HG03521 (cell line): ENCODE data around the gene DRGX.
A peak's percentile ranks its signal among the peaks of the same experiment; 100 is the strongest.

Experiments used
- ATAC-seq: cut with Tn5 transposase; IDR thresholded peaks from one replicate; pipeline ENCODE4 v1.9.1; 2021; ENCODE audit warnings: mild to moderate bottlenecking, moderate library complexity; ENCODE audit not compliant: unreplicated experiment

Gene DRGX

DNA sequence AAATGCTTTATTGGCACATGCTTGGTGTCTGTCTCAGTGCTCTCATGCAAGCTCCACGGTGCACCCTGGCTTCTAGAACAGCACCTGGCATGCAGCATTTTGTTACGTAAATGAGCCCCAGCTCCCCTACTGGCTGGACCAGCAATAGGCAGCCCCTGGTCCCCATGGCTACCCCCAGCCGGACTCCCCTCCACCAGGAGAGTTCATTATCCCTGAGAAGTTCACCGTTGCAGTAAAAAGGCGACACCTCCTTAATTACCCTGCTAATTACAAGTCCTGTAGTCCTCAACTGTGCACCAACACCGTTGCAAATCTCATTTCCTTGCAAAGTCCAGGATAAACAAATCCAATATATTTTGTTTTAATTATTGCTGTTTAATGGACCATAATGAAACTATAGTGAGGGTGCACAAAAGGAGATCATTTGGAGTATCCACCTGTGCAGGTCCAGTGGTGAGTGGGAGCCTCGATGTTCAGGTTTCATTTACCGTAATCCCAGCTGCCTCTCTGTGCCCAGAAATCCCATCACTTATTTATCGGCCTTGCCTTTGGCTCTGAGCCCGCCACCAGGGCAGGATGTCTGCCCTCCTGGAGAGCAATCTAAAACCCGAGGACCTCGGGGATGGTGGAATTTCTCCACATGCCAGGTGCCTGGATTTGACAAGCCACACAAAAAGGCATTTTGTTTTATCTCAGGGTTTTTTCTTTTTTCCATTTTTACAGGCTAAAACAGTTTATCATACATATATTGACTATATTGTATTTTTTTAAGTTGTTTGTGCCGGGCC lies 12.8 kb upstream of the DRGX start:
- no peak for ATAC-seq

DNA sequence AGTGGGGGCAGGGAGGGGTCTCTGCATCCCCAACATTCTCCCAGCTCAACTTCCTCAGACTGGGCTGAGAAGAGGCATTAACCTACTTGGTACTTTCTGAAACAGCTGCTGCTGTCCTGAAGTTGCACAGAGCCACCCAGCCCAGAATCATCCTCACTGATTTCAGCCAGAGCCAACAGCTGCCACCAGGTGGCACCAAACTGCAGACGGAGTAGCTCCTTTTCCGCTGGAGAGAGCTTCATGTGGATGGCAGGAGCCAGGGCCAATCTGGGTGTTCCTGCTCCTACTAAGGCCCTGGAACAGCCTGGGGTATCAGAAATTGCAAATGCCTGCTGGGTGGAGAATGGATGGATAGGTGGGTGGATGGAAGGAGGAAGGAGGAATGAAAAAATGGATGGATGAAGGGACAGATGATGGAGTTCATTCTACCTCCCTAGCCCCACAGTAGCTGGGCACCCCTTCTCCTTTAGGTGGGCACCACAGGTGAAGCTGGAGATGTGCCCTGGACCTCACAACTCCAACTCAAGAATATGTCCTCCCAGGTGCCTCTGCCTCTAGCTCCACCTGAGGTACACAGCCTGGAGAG lies 11.8 kb upstream of the DRGX start:
- no peak for ATAC-seq

- ATAC-seq, result no peak
Observed at GRCh38 chr10:49407151-49407550, 11.3 kb upstream of the DRGX start.

- ATAC-seq, result no peak
Observed at GRCh38 chr10:49404321-49404878, 8.5 kb upstream of the DRGX start.

GRCh38 chr10:49403363-49403762 lies 7.5 kb upstream of the DRGX start:
- ATAC-seq, result no peak

DNA sequence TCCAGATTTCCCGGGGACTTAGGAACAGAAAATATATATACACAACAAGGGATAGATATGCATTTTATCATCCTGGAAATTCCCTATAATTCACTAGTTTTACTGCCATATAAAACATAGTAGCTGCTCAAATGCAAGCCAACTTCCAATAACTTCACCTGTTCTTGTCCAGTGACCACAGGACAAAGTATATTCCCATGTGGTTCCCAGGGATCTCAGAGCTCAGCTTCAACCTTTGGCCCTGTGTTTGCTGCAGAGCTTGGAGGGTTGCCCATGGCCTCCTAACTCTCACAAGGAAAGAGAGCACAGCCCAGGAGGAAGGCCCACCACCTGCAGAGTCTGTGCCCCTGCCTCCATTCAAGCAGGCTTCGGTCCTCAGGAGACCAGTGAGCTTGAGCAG lies 4.5 kb upstream of the DRGX start:
- no peak for ATAC-seq

DNA sequence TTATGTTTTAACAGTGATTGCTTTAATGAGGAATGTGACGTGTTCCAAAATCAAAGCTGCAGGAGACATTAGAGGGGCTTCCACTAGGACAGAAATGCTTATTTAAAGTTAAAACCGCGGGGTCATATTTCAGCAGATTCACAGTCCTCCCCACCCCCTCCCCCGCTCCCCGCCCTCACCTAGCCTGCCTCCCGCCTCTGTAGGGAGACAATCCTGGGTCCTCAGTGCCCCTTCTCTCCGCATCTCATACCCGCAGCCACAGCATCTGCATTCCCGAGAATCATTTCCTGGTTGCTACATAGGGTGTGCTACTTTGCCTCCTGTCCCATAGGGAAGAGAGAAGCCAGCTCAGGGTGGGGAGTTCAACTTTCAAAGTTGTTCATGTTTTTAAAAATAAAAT lies 3.1 kb upstream of the DRGX start:
- ATAC-seq, result no peak

DNA sequence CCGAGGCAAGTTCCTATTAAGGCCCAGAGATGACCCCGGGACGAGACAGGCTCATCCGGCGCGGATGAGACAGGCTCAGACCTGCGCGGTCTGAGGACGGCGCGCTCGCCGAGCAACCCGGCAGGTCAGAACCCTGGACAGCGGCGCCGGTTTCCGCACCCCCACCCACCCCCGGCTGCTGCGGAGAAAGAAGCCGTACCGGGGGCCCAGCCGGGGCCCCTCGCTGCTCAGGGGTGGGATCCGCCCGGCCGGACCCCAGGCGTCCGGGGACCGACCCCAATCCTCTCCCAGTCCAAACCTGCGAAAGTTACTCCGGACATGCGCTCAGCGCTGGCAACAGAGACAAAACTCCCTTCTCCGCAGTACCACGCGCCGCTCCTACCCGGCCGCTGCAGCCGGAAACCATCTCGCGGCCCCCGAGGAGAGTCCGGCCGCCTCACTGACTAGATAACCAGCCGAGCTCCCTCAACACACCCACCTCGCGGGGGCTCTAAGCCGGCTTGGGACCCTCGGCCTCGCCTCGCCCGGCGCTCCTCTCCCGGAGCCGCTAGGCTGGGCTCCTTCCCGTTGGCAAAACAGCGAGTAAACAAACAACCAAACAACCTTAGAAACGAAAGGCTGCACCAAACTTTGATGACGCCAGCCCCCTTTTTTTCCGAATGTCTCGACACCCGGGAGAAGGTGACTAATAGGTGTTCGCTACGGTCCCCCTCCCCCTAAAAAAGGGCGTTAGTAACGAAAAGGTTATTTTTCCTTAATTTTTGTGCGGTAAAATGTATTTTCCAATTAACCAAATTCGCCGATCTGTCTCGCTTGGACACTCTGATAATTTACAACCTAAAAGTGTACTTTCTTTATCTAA lies 2.3 kb upstream of the DRGX start:
- peak; percentile 61 for ATAC-seq

DNA sequence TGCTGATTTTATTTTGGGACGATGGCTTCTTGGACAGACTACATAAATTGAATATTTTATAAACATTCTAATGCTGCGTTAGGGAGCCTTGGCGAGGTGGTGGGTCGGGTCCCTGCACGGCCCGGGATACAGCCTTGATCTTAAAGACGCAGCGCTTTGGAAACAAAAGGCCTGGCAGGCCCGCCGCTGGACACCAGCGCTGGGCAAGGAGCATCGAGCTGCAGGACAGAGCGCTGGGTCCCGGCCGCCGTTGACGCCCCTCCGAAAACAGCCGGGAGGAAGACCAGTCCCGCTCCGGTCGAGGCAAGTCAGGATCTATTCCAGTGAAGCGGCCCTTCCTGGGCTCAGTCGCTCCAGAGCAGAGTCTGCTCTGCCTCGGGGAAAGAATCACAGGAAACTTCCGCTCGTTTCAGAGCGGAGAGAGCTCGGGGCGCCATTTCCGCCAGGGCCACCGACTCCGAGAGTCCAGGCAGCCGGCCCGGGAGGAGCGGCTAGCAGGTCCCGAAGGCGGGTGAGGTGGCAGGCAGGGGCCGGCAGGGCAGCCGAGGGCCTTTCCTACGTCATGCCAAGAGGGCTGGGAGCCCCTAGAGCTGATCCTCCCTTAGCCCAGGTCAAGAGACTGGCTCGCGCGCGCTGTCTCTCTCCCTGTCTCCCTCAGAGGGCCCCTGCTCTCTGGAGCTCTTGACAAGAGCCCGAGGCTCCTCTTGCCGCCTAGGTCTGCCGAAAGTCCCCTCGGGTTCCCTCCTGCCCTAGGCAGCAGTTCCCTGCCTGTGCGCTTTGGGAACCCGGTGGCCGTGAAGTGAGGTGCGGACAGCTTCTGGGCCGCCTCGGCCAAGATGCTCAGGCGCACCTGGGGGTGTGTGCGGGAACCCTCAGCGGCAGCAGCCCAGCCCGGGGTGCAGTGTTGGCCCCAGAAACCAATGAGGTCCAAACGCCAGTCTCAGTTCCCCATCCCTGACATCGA lies 1.4 kb upstream of the DRGX start:
- ATAC-seq, result no peak

DNA sequence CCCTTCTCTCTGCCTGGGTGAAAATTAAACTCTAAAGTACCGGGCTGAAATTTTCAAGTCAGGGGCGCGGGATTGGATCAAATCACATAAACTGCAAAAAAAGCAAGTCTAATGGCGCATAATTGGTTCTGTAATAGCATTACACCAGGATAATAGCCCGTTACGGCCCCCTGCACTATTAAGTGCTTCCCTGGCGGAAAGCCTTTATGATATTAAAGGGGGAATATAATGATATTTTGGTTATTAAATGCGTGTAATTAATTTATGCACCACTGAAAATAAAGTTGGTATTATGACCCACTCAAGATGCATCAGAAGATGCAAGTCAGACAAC lies 744 bp upstream of the DRGX start:
- no peak for ATAC-seq

DNA sequence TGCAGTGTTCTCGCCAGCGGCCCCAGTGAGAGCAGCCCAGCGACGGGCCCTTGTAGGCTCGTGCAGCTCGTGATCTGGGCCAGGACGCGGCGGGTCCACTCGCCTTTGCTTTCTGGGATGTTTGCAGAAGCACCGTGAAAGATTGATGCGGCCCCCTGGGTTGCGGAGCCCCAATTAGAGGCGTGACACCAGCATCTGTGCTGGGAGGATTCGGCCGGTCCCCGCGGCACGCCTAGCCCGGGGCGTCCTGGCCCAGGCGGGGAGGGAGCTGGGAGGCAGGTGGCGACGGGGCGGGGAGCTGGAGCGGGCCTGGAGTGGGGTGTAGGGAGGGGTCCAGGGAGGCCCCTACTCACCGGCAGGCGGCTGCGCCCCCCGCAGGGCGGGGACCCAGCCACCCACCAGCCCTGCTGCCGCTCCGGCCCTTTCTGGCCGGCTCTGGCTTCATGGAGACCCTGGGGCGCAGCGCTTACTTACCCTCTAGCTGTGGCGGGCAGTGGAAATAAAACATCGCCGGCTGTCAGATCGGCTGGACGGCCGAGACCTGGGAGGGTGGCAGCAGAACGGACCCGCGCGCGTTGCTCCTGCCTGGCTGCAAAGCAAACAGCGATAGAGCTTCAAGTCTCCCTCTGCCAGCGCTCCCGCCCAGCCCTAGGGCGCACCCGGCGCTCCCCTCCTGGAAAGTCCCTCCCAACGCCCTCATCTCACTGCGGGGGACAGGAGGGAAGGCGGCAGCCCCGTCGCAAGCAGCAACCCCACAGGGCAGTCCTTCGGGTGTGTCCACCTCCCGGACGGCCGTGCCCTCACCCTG lies 752 bp downstream of the DRGX start:
- ATAC-seq, result no peak

GRCh38 chr10:49393757-49394156 lies 2.1 kb downstream of the DRGX start:
- no peak for ATAC-seq

DNA sequence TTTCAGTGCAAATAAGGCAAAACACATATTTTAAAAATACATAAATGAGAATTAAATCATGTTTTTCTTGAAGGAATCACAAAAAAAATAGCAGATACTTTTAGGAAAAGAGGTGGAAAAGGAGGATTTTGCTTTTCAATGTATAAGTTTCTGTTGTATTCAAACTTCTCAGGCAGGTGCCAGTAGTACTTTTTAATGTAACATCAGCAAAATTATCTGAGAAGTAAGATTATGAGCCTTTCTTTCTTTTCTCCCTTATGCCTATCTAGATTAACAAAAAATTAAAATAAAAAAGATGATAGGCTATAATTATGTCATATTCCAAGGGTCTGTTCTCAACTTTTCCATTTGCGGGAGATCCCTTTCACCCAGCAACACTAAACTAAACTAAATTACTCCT lies 2.6 kb downstream of the DRGX start:
- ATAC-seq, result no peak

GRCh38 chr10:49389361-49389933 lies 6.4 kb downstream of the DRGX start:
- no peak for ATAC-seq

DNA sequence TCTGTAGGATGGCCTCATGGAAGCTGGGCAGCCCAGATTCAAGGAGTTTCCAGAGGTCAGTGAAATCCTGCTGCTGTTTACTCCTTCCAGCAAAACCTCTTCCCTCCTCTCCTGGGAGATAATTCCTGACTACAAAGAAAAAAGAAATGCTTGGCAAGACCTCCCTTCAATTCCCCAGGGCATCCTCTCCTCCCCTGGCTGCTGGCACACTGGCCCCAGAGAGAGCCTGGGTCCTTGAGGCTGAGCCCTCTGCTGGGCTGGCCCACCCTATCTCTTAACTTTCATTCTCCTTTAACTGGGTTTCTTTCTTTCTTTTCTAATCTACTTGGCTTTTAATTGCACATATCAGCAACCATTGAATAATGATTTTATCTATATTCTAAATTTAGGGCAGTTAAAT lies 7.7 kb downstream of the DRGX start:
- ATAC-seq, result no peak

GRCh38 chr10:49387071-49387470 lies 8.8 kb downstream of the DRGX start:
- no peak for ATAC-seq

GRCh38 chr10:49385939-49386922 lies 9.7 kb downstream of the DRGX start:
- no peak for ATAC-seq

- no peak for ATAC-seq
Observed at GRCh38 chr10:49384268-49384953, 11.5 kb downstream of the DRGX start.
